NB4 (cell line): ENCODE data around the gene NME7.

ENCODE experiments used
- CTCF ChIP-seq: IDR thresholded peaks from one replicate; pipeline ENCODE4 v1.5.1; 2012; ENCODE audit warnings: low read depth, low read length
- MAX ChIP-seq: IDR thresholded peaks from 2 replicates; pipeline ENCODE4 v1.6.1; 2011; ENCODE audit warnings: low read depth, low read length
- POLR2A ChIP-seq: IDR thresholded peaks from 2 replicates; pipeline ENCODE4 v1.6.1; 2011; ENCODE audit warnings: mild to moderate bottlenecking; ENCODE audit not compliant: insufficient read length; ENCODE audit errors: extremely low read depth

- TF ChIP-seq CTCF (no peak), POLR2A (no peak), MAX (no peak)
Observed at GRCh38 chr1:169330927-169331326, 36.7 kb downstream of the NME7 start.
